ENCODE results near the gene BAIAP3. TPM values are rescaled to one million over a fixed set of nuclear protein-coding genes. Genes with fewer than 3 reads are reported as not detected.

The BAIAP3 gene
- total RNA-seq, 1 experiment from 2014 or later, result 44.7 TPM

GRCh38 chr16:1310832-1311200 is 22.6 kb upstream of the BAIAP3 start:
- BruUV-seq (replicated peaks), result no TSS peak
- DNase-seq (ENCODE audit: low read depth, low spot score) (no peak), ATAC-seq (no peak)
- no peaks in the 10 kb centered on the region for H3K9me3 ChIP-seq (ENCODE audit: control insufficient read depth in 1 of 2, insufficient read depth in 1 of 2, low read depth in 1 of 2, low read length in 2 of 2)
- intact Hi-C loops (cut with micrococcal nuclease), result no loop called here
- H3K4me2 ChIP-seq (ENCODE audit: low read length), result peak overlapping the region; percentile 94
- H3K27ac ChIP-seq (ENCODE audit: low read depth, low read length), result peak overlapping the region; percentile 100; the same call in 1 of the 2 replicates
- peak overlapping the region; percentile 98 to 99 for H3K4me3 ChIP-seq (replicated peaks in 1 of 2; ENCODE audit: low read depth in 1 of 2, low read length in 2 of 2)
- H3K36me3 ChIP-seq (ENCODE audit: control insufficient read depth in 1 of 2, insufficient read depth in 2 of 2, low read length in 2 of 2), result peaks cover 16 to 34% of the 10 kb centered on the region in 2 experiments
- peaks cover 11 to 46% of the 10 kb centered on the region in 2 experiments for H3K4me1 ChIP-seq (ENCODE audit: control insufficient read depth in 1 of 2, insufficient read depth in 2 of 2, low read length in 2 of 2)
- H3K27me3 ChIP-seq (ENCODE audit: insufficient read depth, low read length), result no peaks in the 10 kb centered on the region
- no peaks in the 10 kb centered on the region for H3K9me2 ChIP-seq (ENCODE audit: insufficient read depth)
- peaks cover 60% of the 10 kb centered on the region for H3K79me2 ChIP-seq (ENCODE audit: insufficient read depth, low read length)
- RAD21 ChIA-PET (ENCODE audit: low non-redundant PET in 1 of 2, low total read pairs in 2 of 2, uncharacterized antibody in 2 of 2, unreplicated experiment in 2 of 2), result no interaction called here
- peaks cover 29% of the 10 kb centered on the region; the same call in 1 of the 2 replicates for H4K20me1 ChIP-seq (ENCODE audit: insufficient read depth)
- H2AFZ ChIP-seq (ENCODE audit: low read depth, low read length, poor library complexity, severe bottlenecking), result no peak overlapping the region
- CTCF ChIA-PET, result no interaction called here
- no peak for TF ChIP-seq POLR2A (IDR thresholded peaks at IDR 0.05; ENCODE audit: borderline replicate concordance, extremely low read depth, insufficient read depth, insufficient read length)
- TF ChIP-seq YY1 (IDR thresholded peaks at IDR 0.05; ENCODE audit: extremely low read depth, insufficient replicate concordance, low read depth, low read length), result no peak
- TF ChIP-seq CBX3 (IDR thresholded peaks at IDR 0.05; ENCODE audit: low read depth), result no peak
- no peak for TF ChIP-seq SRF (IDR thresholded peaks at IDR 0.05; ENCODE audit: low read depth)
- no peak for TF ChIP-seq ZFX (IDR thresholded peaks at IDR 0.05)
- TF ChIP-seq EZH2 (IDR thresholded peaks at IDR 0.05), result no peak
- peak overlapping the region; percentile 96 for H3K9ac ChIP-seq (ENCODE audit: low read length)
- POLR2A ChIA-PET, result no interaction called here

- Histone ChIP-seq H3K4me1 (ENCODE audit: control insufficient read depth in 1 of 2, insufficient read depth in 2 of 2, low read length in 2 of 2) (peaks cover 9 to 42% of the 10 kb centered on the region in 2 experiments), H3K9me2 (ENCODE audit: insufficient read depth) (no peaks in the 10 kb centered on the region), H3K36me3 (ENCODE audit: control insufficient read depth in 1 of 2, insufficient read depth in 2 of 2, low read length in 2 of 2) (peaks cover 17 to 38% of the 10 kb centered on the region in 2 experiments), H3K27ac (ENCODE audit: low read depth, low read length) (peak overlapping the region; percentile 100; the same call in 1 of the 2 replicates), H3K4me3 (replicated peaks in 1 of 2; ENCODE audit: low read depth in 1 of 2, low read length in 2 of 2) (peak overlapping the region; percentile 98 to 99), H3K9me3 (ENCODE audit: control insufficient read depth in 1 of 2, insufficient read depth in 1 of 2, low read depth in 1 of 2, low read length in 2 of 2) (no peaks in the 10 kb centered on the region), H2AFZ (ENCODE audit: low read depth, low read length, poor library complexity, severe bottlenecking) (no peak overlapping the region), H3K27me3 (ENCODE audit: insufficient read depth, low read length) (no peaks in the 10 kb centered on the region), H4K20me1 (ENCODE audit: insufficient read depth) (peaks cover 29% of the 10 kb centered on the region; the same call in 1 of the 2 replicates), H3K9ac (ENCODE audit: low read length) (peak overlapping the region; percentile 96), H3K79me2 (ENCODE audit: insufficient read depth, low read length) (peaks cover 64% of the 10 kb centered on the region), H3K4me2 (ENCODE audit: low read length) (peak overlapping the region; percentile 94)
- no peak for ATAC-seq
- ChIA-PET RAD21 (ENCODE audit: low non-redundant PET in 1 of 2, low total read pairs in 2 of 2, uncharacterized antibody in 2 of 2, unreplicated experiment in 2 of 2) (no interaction called here), CTCF (no interaction called here), POLR2A (no interaction called here)
- BruUV-seq (replicated peaks), result no TSS peak
- DNase-seq (ENCODE audit: low read depth, low spot score), result no peak
- TF ChIP-seq ZBTB33 (IDR thresholded peaks at IDR 0.05; ENCODE audit: extremely low read depth, insufficient replicate concordance, low read length) (no peak), EZH2phosphoT487 (IDR thresholded peaks at IDR 0.05; ENCODE audit: borderline replicate concordance) (no peak), JUND (IDR thresholded peaks at IDR 0.05) (no peak), CBX3 (IDR thresholded peaks at IDR 0.05; ENCODE audit: low read depth) (no peak), ELF1 (IDR thresholded peaks at IDR 0.05; ENCODE audit: borderline replicate concordance, low read depth) (no peak), FOSL1 (IDR thresholded peaks at IDR 0.05; ENCODE audit: low read depth) (no peak), RAD21 (IDR thresholded peaks at IDR 0.05; ENCODE audit: low read depth) (no peak), EZH2 (IDR thresholded peaks at IDR 0.05) (no peak), ZFX (IDR thresholded peaks at IDR 0.05) (no peak), POLR2AphosphoS5 (IDR thresholded peaks at IDR 0.05; ENCODE audit: low read depth, low read length) (no peak), SRF (IDR thresholded peaks at IDR 0.05; ENCODE audit: low read depth) (no peak), SIN3A (IDR thresholded peaks at IDR 0.05; ENCODE audit: low read depth) (no peak), SP1 (IDR thresholded peaks at IDR 0.05; ENCODE audit: low read depth) (no peak), MAX (IDR thresholded peaks at IDR 0.05) (no peak), CEBPB (IDR thresholded peaks at IDR 0.05; ENCODE audit: low read depth) (no peak), TCF7L2 (IDR thresholded peaks at IDR 0.05; ENCODE audit: borderline replicate concordance, extremely low read depth, insufficient read depth, insufficient read length) (no peak), EGR1 (IDR thresholded peaks at IDR 0.05; ENCODE audit: low read depth) (no peak), POLR2A (IDR thresholded peaks at IDR 0.05; ENCODE audit: borderline replicate concordance, extremely low read depth, insufficient read depth, insufficient read length) (no peak)
- intact Hi-C loops (cut with micrococcal nuclease), result no loop called here
Measured at GRCh38 chr16:1311212-1311737, 22.2 kb upstream of the BAIAP3 start.
